GM23248 (cell line): ENCODE results near the gene ADRB1. TPM values are rescaled to one million over a fixed set of nuclear protein-coding genes. Genes with fewer than 3 reads are reported as not detected.

Experiments
- DNase-seq: peaks from one replicate; pipeline ENCODE4 v3.0.0-alpha.2; 2015
- H2AFZ ChIP-seq: fragments of 200-600 bp; sonication (generic); 2 replicates; pipeline ENCODE4 v1.6.1; 2016; ENCODE audit warnings: antibody characterized with exemption
- H3F3A ChIP-seq: fragments of 200-600 bp; sonication (generic); 2 replicates; pipeline ENCODE4 v1.6.1; 2016; ENCODE audit warnings: mild to moderate bottlenecking, antibody characterized with exemption, mixed run types; ENCODE audit not compliant: insufficient read depth
- H3K27ac ChIP-seq: fragments of 200-600 bp; sonication (generic); 2 replicates; pipeline ENCODE4 v1.5.1; 2016; ENCODE audit warnings: mild to moderate bottlenecking
- H3K27me3 ChIP-seq: fragments of 200-600 bp; sonication (generic); replicated peaks from 2 replicates; pipeline ENCODE4 v1.6.1; 2016; ENCODE audit warnings: mild to moderate bottlenecking; ENCODE audit not compliant: insufficient read depth
- H3K36me3 ChIP-seq: fragments of 200-600 bp; sonication (generic); 2 replicates; pipeline ENCODE4 v1.6.1; 2016; ENCODE audit warnings: low read depth, mild to moderate bottlenecking
- H3K4me1 ChIP-seq: fragments of 200-600 bp; sonication (generic); 2 replicates; pipeline ENCODE4 v1.6.1; 2016; ENCODE audit warnings: mild to moderate bottlenecking; ENCODE audit not compliant: insufficient read depth
- H3K4me2 ChIP-seq: fragments of 200-600 bp; sonication (generic); one replicate; pipeline ENCODE4 v1.6.1; 2016; ENCODE audit warnings: mild to moderate bottlenecking; ENCODE audit not compliant: unreplicated experiment
- H3K4me3 ChIP-seq: fragments of 200-600 bp; sonication (generic); 2 replicates; pipeline ENCODE4 v1.5.1; 2016; ENCODE audit warnings: mild to moderate bottlenecking
- H3K79me2 ChIP-seq: fragments of 200-600 bp; sonication (generic); 2 replicates; pipeline ENCODE4 v1.6.1; 2016; ENCODE audit warnings: mild to moderate bottlenecking; ENCODE audit not compliant: insufficient read depth
- H3K9ac ChIP-seq: fragments of 200-600 bp; sonication (generic); 2 replicates; pipeline ENCODE4 v1.6.1; 2016; ENCODE audit warnings: mild to moderate bottlenecking
- H3K9me2 ChIP-seq: fragments of 200-600 bp; sonication (generic); 2 replicates; pipeline ENCODE4 v1.6.1; 2016; ENCODE audit warnings: mixed run types, mild to moderate bottlenecking, moderate library complexity; ENCODE audit not compliant: insufficient read depth
- H3K9me3 ChIP-seq: fragments of 200-600 bp; sonication (generic); one replicate; pipeline ENCODE4 v1.6.1; 2017; ENCODE audit warnings: low read depth
- H4K20me1 ChIP-seq: fragments of 200-600 bp; sonication (generic); 2 replicates; pipeline ENCODE4 v1.6.0; 2016; ENCODE audit not compliant: insufficient read depth
- EZH2 ChIP-seq: fragments of 200-600 bp; sonication (generic); IDR thresholded peaks from 2 replicates; pipeline ENCODE4 v1.6.1; 2018; ENCODE audit warnings: antibody characterized with exemption, mild to moderate bottlenecking; ENCODE audit not compliant: insufficient read depth, poor library complexity, severe bottlenecking
- EZH2phosphoT487 ChIP-seq: fragments of 200-600 bp; sonication (generic); IDR thresholded peaks from 2 replicates; pipeline ENCODE4 v1.6.1; 2018; ENCODE audit warnings: antibody characterized with exemption, moderate library complexity, mild to moderate bottlenecking, low read depth; ENCODE audit not compliant: insufficient read depth
- WGBS, 2 experiments: methylation state at CpG; one replicate each; pipeline ENCODE4 v1.1.6; 2015 to 2017; ENCODE audit warnings: low lambda C conversion rate in 2 of 2, low coverage in 1 of 2; ENCODE audit errors: missing lambda C conversion rate in 2 of 2; 5-methylcytosine and 5-hydroxymethylcytosine counted together
- in situ Hi-C: fragments of 300-500 bp; cut with MboI; formaldehyde crosslinking; loops from 2 replicates; pipeline ENCODE4 v1.15.0; 2020
- polyA plus RNA-seq: library from polyadenylated mRNA; unstranded; fragments of >200 nt; fragmentation: Nextera tagmentation; extraction: Ambion mirVana; gene quantifications from 2 replicates; pipeline ENCODE4 v1.2.1, GENCODE V29; 2016
- total RNA-seq: library from RNA; depleted of rRNA; stranded (reverse); fragments of >200 nt; shearing (Covaris generic); gene quantifications from 2 replicates; pipeline ENCODE4 v1.2.3, GENCODE V29; 2014

The ADRB1 gene
- total and polyA plus RNA-seq, 2 experiments from 2014 or later: not detected

GRCh38 chr10:114078346-114078745 lies 34.7 kb downstream of the ADRB1 start:
- no peaks in the 10 kb centered on the region for H3K9me3 ChIP-seq
- H3F3A ChIP-seq: no peaks in the 10 kb centered on the region
- H3K4me2 ChIP-seq: no peak overlapping the region
- no peaks in the 10 kb centered on the region for H4K20me1 ChIP-seq
- no peak for TF ChIP-seq EZH2
- no peak for TF ChIP-seq EZH2phosphoT487
- H3K27ac ChIP-seq: no peak overlapping the region
- H3K4me3 ChIP-seq: no peak overlapping the region
- WGBS, 2 experiments: 26 to 29% methylated on average over 6 of the region's 6 CpGs
- H3K27me3 ChIP-seq: peaks cover 5% of the 10 kb centered on the region; the same call in 1 of the 2 replicates
- in situ Hi-C loops: no loop called here
- DNase-seq: no peak
- no peaks in the 10 kb centered on the region for H3K79me2 ChIP-seq
- H3K36me3 ChIP-seq: no peaks in the 10 kb centered on the region
- H2AFZ ChIP-seq: no peak overlapping the region
- H3K9ac ChIP-seq: no peak overlapping the region
- no peaks in the 10 kb centered on the region for H3K4me1 ChIP-seq
- no peaks in the 10 kb centered on the region for H3K9me2 ChIP-seq

- Histone ChIP-seq H3K27ac (no peak overlapping the region), H3F3A (no peaks in the 10 kb centered on the region), H3K79me2 (no peaks in the 10 kb centered on the region), H3K4me3 (no peak overlapping the region), H3K9ac (no peak overlapping the region), H3K9me3 (no peaks in the 10 kb centered on the region), H4K20me1 (no peaks in the 10 kb centered on the region), H3K27me3 (peaks cover 5% of the 10 kb centered on the region; the same call in 1 of the 2 replicates), H2AFZ (no peak overlapping the region), H3K4me2 (no peak overlapping the region), H3K36me3 (no peaks in the 10 kb centered on the region), H3K4me1 (no peaks in the 10 kb centered on the region), H3K9me2 (no peaks in the 10 kb centered on the region)
- no peak for DNase-seq
- WGBS, 2 experiments: 77 to 81% methylated on average over 5 of the region's 5 CpGs
- TF ChIP-seq EZH2 (no peak), EZH2phosphoT487 (no peak)
- in situ Hi-C loops: no loop called here
These were observed 35.8 kb downstream of the ADRB1 start for GRCh38 chr10:114079421-114079820.

- TF ChIP-seq EZH2phosphoT487 (no peak), EZH2 (no peak)
- Histone ChIP-seq H3K27me3 (peaks cover 5% of the 10 kb centered on the region; the same call in 1 of the 2 replicates), H3K9me2 (no peaks in the 10 kb centered on the region), H3F3A (no peaks in the 10 kb centered on the region), H3K4me3 (no peak overlapping the region), H2AFZ (no peak overlapping the region), H3K79me2 (no peaks in the 10 kb centered on the region), H3K4me2 (no peak overlapping the region), H3K27ac (no peak overlapping the region), H3K4me1 (no peaks in the 10 kb centered on the region), H4K20me1 (no peaks in the 10 kb centered on the region), H3K9ac (no peak overlapping the region), H3K36me3 (no peaks in the 10 kb centered on the region), H3K9me3 (no peaks in the 10 kb centered on the region)
- no peak for DNase-seq
- in situ Hi-C loops: no loop called here
- WGBS, 2 experiments: 69 to 79% methylated on average over 8 of the region's 8 CpGs
These were observed 38.4 kb downstream of the ADRB1 start for GRCh38 chr10:114081911-114082583.

- Histone ChIP-seq H2AFZ (no peak overlapping the region), H3K27me3 (peaks cover 5% of the 10 kb centered on the region; the same call in 1 of the 2 replicates), H3K9me3 (no peaks in the 10 kb centered on the region), H3K9me2 (no peaks in the 10 kb centered on the region), H3K79me2 (no peaks in the 10 kb centered on the region), H3K9ac (no peak overlapping the region), H3K27ac (no peak overlapping the region), H3K36me3 (no peaks in the 10 kb centered on the region), H3K4me2 (no peak overlapping the region), H3K4me1 (no peaks in the 10 kb centered on the region), H4K20me1 (no peaks in the 10 kb centered on the region), H3F3A (no peaks in the 10 kb centered on the region), H3K4me3 (no peak overlapping the region)
- WGBS, 2 experiments: 92% methylated on average over 5 of the region's 5 CpGs
- DNase-seq: no peak
- TF ChIP-seq EZH2 (no peak), EZH2phosphoT487 (no peak)
- in situ Hi-C loops: no loop called here
These were observed 39.4 kb downstream of the ADRB1 start for GRCh38 chr10:114083040-114083439.
